Epidermal melanocyte (primary cell): ENCODE results near the gene SHC2.
"Not testable (repeated sequence)": the region's sequence is repeated elsewhere in the genome, so short reads cannot be mapped to it uniquely, and the experiment has no call there.

ENCODE experiments used
- DNase-seq: peaks from one replicate; pipeline ENCODE4 v3.0.0; 2011; ENCODE audit warnings: low spot score; ENCODE audit not compliant: insufficient read length

Gene SHC2

DNA sequence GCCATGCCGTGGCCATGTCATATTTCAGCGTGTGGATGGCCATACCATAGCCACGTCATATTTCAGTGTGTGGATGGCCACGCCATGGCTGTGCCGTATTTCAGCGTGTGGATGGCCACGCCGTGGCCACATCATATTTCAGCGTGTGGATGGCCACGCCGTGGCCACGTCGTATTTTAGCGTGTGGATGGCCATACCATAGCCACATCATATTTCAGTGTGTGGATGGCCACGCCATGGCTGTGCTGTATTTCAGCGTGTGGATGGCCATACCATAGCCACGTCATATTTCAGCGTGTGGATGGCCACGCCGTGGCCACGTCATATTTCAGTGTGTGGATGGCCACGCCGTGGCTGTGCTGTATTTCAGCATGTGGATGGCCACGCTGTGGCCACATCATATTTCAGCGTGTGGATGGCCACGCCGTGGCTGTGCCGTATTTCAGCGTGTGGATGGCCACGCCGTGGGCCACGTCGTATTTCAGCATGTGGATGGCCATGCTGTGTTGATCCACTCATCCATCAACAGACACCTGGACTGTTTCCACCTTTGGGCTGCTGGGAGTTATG, 9.8 kb downstream of the SHC2 start:
- not testable (repeated sequence) for DNase-seq

DNA sequence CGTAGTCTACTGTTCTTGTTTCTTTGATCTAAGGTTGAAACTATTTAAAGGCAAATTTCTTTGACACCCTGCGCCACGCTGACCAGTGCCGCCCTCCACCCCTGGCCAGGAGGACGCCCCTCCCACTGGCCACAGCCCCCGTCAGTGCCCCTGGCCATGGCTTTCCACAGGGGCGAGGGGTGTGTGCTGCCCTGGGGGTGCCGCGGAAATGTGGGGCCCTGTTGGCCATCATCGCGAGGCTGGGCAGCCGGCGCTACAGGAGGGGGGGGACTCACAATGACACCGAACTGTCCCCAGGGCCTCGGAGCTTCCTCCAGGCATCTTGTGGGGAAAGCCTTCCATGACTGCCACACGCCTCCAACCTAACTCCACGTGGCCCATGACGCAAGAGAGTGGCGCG, 10.9 kb downstream of the SHC2 start:
- DNase-seq = no peak

- DNase-seq = peak; percentile 23
Observed at GRCh38 chr19:447816-448560, 12.8 kb downstream of the SHC2 start.

DNA sequence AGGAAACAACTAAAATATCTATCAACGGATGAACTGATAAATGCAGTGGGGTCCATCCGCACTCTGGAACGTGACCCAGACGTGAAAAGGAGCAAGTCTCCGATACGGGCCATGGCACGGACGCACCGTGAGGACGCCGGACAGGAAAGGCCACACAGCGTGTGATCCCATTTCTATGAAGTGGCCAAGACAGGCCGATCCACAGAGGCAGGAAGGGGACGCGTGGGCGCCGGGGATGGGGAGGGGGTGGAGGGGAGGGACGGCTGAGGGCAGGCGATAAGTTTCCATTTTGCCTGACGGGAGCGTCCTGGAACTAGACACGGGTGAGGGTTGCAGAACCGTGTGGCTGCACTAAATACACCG, 13.8 kb downstream of the SHC2 start:
- DNase-seq = no peak

GRCh38 chr19:444677-445210, 16.1 kb downstream of the SHC2 start:
- DNase-seq = peak; percentile 15

- DNase-seq = no peak
Observed at GRCh38 chr19:443005-443404, 17.8 kb downstream of the SHC2 start.

DNA sequence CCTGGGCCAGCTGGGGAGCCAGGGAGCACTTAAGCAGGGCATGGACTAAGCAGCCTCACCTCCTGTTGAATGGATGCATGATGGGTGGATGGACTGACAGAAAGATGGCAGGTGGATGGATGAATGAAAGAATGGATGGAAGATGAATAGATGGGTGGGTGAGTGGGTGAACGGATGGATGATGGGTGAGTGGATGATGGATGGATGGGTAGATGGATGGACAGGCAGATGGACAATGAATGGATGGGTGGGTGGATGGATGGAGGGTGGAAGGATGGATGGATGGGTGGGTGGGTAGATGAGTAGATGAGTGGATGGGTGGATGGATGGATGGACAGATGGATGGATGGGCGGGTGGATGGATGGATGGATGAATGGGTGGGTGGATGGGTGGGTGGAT, 18.7 kb downstream of the SHC2 start:
- DNase-seq = no peak

GRCh38 chr19:441213-441836, 19.5 kb downstream of the SHC2 start:
- DNase-seq = no peak

DNA sequence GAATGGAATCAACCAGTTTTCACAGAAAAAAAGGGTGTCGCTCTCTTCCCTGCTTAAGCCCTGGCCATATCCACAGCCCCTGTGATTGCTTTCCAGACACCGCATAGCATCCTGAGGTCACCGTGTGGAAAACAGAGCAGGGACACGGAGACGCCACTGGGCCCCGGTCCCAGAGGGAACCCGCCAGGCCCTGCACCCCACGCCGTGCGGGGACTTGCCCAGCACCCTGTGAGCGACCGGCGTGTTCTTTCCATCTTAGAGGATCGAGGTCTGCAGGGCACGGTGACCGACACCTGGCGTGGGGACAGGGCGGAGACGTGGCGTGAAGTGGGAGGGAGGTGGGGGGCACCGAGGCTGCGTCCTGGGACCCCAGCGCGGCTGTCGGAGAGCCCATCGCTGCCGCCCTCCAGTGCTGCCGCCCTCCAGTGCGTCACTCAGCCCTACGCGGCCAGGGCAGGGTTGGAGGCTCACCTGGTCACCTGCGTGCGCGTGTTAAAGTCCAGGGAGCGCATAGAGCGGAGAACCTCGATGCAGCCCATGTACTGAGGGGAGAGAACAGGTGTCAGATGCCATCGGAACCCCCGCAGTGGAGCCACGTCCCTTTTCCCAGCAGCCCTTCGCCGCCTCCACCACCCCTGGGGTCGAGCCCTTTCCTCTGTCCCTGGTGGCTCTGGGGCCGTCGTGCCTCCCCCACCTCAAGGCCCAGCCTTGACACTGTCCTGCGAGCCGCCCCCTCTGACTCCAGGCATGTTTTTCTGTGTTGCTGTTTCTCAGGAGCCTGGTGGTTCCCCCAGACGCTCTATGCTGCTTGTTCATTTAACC, 20.2 kb downstream of the SHC2 start:
- no peak for DNase-seq

DNA sequence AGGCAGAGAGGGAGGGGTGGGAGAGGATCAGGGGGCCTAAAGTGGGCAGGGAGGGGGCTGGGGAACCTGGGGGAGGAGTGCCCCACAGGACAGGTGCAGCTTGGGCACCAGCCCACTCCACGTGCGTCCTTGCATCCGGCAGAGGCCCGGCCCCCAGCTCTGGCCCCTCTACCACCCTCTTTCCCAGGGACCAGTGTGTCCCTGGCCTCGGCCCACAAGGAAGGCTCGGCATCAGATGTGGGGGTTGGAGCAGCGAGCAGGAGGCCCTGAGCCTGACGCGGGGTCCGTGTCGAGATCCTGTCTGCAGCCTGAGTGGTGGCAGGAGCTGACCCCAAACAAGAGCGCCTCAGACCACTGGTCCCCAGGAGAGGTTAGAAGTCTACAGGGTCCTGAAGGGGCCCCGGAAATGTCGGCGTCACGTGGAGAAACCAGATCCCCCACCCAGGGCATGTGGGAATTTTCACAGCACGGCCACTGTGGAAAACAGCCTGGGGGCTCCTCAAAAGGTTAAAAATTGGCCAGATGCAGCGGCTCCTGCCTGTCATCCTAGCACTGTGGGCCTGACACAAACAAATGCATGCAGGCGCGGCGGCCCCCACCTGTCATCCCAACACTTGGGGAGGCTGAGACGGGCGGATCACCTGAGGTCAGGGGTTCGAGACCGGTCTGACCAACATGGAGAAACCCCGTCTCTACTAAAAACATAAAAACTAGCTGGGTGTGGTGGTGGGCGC, 21.5 kb downstream of the SHC2 start:
- no peak for DNase-seq

GRCh38 chr19:438416-438958, 22.3 kb downstream of the SHC2 start:
- no peak for DNase-seq

DNA sequence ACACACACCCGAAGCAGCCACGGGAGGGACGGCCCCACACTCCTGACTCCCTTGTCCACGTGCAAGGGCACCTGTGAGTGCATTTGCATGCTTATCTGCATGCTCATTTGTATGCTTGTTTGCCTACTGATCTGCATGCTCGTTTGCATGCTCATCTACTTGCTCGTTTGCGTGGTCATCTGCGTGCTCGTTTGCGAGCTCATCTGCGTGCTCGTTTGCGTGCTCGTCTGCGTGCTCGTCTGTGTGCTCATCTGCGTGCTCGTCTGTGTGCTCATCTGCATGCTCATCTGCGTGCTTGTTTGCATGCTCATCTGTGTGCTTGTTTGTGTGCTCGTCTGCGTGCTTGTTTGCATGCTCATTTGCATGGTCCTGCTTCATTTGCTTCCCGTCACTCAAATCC, 23.8 kb downstream of the SHC2 start:
- DNase-seq = no peak

GRCh38 chr19:436413-436950, 24.4 kb downstream of the SHC2 start:
- DNase-seq = no peak

- no peak for DNase-seq
Observed at GRCh38 chr19:435707-436412, 25.0 kb downstream of the SHC2 start.

DNA sequence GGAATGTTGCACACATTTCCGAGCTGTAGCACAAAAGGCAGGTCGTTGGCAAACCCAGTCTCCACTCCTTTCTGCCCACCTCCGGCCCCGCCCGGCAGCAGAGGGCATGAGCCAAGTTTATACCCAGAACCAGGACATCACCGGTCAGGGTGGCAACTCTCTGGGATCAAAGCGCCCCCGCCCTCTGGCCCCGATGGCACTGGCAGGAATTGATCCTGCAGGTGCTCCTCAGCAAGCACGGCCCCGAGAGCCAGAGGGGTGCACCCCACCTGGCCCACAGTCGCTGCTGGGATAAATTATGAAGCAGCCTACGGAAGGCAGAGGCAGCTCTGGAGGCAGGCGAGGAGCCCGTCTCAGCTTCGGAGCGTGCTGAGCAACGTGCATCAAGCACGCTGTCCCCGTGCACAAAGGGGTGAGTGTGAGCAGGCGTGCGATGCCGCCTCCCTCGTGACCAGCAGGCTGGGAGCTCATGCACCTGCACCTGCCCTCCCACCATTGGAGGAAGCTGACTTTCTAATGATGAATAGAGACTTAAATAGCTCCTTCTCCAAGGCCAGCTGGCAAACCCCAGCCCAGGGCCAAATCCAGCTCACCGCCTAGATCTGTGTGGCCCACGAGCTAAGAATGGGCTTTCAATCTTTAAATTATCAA, 25.7 kb downstream of the SHC2 start:
- DNase-seq = no peak

DNA sequence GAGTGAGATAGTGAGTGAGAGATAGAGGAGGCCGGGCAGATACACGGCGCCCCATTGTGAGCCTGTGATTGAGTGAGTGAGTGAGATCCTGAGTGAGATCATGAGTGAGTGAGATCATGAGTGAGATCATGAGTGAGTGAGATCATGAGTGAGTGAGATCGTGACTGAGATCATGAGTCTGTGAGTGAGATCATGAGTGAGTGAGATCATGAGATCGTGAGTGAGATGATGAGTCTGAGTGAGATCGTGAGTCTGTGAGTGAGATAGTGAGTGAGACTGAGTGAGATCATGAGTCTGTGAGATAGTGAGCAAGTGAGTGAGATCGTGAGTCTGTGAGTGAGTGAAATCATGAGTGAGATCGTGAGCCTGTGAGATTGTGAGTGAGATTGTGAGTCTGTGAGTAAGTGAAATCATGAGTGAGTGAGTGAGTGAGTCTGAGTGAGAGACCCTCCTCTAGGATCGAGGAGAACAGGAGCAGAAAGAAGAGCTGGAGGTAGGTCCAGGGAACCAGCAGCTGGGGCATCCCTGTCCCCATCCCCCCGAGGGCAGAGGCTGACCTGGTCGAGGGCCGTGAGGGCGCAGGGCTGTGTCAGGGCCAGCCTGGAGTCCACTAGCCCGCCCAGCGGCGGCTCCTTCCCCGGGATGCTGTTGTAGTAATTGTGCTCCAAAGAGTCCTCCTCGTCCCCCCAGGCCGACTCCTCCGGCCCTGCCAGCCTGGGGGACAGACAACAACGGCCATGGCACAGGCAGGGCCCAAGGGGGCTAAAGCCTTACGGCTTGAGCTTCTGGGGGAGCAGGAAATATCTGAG, 26.5 kb downstream of the SHC2 start:
- no peak for DNase-seq

- DNase-seq = no peak
Observed at GRCh38 chr19:430701-431100, 30.1 kb downstream of the SHC2 start.

DNA sequence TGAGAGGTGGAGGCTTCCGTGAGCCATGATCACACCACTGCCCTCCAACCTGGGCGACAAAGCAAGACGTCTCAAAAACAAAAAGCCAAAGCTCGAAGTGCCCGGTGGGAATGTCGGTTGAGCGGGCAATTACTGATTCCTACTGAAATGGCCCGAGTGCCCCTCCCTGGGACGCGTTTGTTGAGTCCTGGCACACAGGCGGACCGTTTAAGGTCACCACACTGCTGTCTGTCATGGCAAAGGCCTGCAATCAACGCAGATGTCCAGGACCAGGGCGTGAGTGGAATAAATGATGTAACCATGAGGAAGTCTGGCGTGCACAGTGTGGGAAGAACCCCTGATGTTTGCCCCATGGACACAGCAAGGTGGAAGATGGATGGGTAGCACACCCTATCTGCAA, 32.7 kb downstream of the SHC2 start:
- no peak for DNase-seq

DNA sequence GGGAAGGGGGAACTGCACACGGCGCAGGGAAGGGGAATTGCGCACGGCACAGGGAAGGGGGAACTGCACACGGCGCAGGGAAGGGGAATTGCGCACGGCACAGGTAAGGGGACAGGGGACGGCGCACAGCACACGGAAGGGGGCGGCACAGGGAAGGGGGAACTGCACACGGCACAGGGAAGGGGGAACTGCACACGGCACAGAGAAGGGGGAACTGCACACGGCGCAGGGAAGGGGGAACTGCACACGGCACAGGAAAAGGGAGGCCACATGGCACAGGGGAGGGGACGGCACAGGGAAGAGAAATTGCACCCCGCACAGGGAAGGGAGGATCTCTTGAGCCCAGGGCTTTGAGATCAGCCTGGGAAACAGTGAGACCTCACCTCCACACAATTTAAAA, 33.2 kb downstream of the SHC2 start:
- not testable (repeated sequence) for DNase-seq
